ENCODE results near the gene DLX2.
"Not testable (repeated sequence)": the region's sequence is repeated elsewhere in the genome, so short reads cannot be mapped to it uniquely, and the experiment has no call there.

- TF ChIP-seq TP53 (CRISPR knock-in tag; IDR thresholded peaks at IDR 0.05); JUN (IDR thresholded peaks at IDR 0.05); EP300 (IDR thresholded peaks at IDR 0.05); POLR2A (IDR thresholded peaks at IDR 0.05; ENCODE audit: low read length); HMGXB4 (CRISPR knock-in tag; IDR thresholded peaks at IDR 0.05; ENCODE audit: borderline replicate concordance); HOXA7 (CRISPR knock-in tag; IDR thresholded peaks at IDR 0.05); RARB (CRISPR knock-in tag; IDR thresholded peaks at IDR 0.05); SMC3 (IDR thresholded peaks at IDR 0.05); CTCF (IDR thresholded peaks at IDR 0.05); MAX (IDR thresholded peaks at IDR 0.05); CHD2 (IDR thresholded peaks at IDR 0.05; ENCODE audit: low read length, partially characterized antibody); MAFK (IDR thresholded peaks at IDR 0.05; ENCODE audit: partially characterized antibody): not testable (repeated sequence)
Observed at GRCh38 chr2:172138727-172139126, 36.0 kb upstream of the DLX2 start.

Measured in A549 (cell line).